HG03139 (cell line): Measurements from ENCODE around the gene PPP1R14B.
A peak's percentile ranks its signal among the peaks of the same experiment; 100 is the strongest.

Experiments used
- ATAC-seq: cut with Tn5 transposase; IDR thresholded peaks from one replicate; pipeline ENCODE4 v1.9.1; 2021; ENCODE audit not compliant: unreplicated experiment

Gene PPP1R14B

GRCh38 chr11:64231546-64231945 lies 15.2 kb downstream of the PPP1R14B start:
- no peak for ATAC-seq

- ATAC-seq, result no peak
Measured at GRCh38 chr11:64230985-64231365, 15.8 kb downstream of the PPP1R14B start.

- no peak for ATAC-seq
Measured at GRCh38 chr11:64230171-64230984, 16.4 kb downstream of the PPP1R14B start, which contains the start of gene DNAJC4. Gene DNAJC4, plus strand, starts transcription at chr11:64230548. Its CDS starts 307 bp downstream, at chr11:64230855.

DNA sequence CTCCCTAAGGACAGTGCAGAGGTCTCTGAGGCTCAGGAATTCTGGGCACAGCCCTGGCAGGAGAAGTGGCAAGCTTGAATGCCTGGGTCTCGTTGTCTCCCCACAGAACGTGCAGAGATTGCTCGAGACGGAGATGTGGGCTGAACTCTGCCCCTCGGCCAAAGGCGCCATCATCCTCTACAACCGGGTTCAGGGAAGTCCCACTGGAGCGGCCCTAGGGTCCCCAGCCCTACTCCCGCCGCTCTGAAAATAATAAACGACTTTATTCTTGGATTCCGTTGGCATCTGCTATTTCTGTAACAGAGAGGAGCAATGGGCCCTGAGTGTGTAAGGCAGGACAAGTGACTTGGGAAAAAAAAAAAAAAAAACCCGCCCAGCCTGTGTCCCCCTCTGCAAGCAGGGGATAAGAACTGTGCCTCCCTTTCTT lies 17.0 kb downstream of the PPP1R14B start:
- no peak for ATAC-seq

GRCh38 chr11:64229090-64229743 lies 17.5 kb downstream of the PPP1R14B start:
- no peak for ATAC-seq

GRCh38 chr11:64227405-64227956 lies 19.3 kb downstream of the PPP1R14B start:
- no peak for ATAC-seq

DNA sequence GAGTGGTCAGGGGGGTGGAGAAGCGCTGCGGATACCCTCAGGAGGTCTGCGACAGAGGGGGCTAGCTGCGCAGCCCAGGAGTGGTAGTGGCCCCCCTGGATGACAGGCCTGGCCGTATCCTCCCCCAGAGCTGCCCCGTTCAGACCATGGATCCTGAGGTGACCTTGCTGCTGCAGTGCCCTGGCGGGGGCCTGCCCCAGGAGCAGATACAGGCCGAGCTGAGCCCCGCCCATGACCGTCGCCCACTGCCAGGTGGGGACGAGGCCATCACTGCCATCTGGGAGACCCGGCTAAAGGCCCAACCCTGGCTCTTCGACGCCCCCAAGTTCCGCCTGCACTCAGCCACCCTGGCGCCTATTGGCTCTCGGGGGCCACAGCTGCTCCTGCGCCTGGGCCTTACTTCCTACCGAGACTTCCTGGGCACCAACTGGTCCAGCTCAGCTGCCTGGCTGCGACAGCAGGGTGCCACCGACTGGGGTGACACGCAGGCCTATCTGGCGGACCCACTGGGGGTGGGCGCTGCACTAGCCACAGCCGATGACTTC lies 20.2 kb downstream of the PPP1R14B start:
- no peak for ATAC-seq

DNA sequence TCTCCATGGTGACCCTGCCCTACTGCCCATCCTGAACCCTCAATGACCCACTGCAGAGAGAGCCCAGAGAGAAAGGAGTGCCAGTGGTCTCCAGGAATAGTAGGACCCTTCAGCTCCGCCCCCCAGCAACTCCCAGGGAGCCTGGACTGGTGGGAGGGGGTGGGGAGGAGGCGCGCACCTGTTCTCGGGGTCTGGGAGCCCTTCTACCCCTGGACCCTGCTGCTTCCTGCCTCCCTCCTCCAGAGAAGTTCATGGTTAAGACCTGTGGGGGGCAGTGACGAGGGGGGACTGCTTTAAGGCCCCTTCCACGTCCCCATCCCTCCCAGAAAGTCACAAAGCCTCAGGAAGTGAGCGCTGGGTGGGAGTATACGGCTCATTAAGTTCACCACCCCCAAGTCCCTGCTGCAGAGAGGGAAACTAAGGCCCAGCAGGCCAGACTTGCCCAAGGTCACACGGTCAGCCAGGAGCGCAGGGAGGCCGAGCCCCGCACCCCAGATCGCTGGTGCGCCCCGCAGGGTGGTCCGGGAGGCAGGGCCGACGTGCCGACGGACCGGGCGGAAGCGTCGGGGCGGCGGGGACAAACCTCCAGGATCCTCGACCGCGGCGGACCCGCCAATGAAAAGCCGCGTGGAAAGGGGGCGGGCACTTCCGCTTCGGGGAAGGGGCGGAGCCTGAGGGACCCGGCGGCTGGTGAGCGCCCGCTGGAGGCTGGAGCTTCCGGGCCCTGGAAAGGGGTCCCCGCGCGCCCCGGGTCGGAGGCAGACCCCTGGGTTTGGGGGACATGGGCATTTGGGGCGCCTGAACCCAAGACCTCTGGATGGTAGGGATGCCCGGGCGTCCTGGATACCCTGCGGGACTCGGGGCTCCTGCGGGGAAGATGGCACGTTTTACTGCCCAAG lies 20.9 kb downstream of the PPP1R14B start, which contains the start of the genes NUDT22 and TRPT1:
TSS of gene NUDT22 (plus strand) at position 667 of the 899 bp plus-strand sequence. CDS start 379 bp downstream, outside the sequence.
TSS of gene TRPT1 (minus strand) at position 579 of the 899 bp plus-strand sequence. CDS start at position 253, 326 bp downstream.
- ATAC-seq, result peak; percentile 33

GRCh38 chr11:64224891-64225607 lies 21.7 kb downstream of the PPP1R14B start:
- ATAC-seq, result no peak

DNA sequence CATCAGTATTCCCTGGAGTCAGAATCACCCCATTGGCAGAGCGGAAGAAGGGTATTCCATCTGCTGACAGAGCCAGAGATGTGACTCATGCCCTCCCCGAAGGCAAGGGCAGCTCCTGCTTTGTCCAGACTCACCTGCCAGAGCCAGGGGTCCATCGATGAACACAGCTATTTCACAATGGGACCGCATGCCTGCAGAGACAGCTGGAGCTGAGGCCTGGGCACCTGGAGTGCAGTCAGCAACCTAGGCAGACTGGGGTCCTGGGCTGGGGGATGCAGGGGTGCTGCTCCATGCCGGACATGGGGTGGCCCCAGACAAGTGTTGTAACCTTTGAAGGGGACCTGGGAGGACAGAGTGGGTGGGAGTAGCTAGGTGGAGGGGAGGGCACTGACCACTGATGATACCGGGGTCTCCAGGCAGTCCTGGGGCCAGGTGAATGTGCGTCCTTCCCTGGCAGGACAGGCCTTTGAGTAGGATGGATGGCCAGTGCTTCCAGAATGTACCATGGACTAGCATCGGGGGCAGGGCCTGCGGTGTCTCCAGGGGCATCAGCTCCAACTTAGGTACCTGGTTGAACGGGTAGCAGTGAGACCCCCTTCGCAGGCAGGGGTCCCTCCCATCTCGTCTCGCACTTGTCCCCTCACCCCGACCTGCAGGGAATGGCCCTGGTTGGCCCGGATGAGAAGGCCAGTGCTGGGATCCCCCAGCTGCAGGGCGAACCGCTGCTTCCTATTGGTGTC lies 22.4 kb downstream of the PPP1R14B start:
- ATAC-seq, result no peak

DNA sequence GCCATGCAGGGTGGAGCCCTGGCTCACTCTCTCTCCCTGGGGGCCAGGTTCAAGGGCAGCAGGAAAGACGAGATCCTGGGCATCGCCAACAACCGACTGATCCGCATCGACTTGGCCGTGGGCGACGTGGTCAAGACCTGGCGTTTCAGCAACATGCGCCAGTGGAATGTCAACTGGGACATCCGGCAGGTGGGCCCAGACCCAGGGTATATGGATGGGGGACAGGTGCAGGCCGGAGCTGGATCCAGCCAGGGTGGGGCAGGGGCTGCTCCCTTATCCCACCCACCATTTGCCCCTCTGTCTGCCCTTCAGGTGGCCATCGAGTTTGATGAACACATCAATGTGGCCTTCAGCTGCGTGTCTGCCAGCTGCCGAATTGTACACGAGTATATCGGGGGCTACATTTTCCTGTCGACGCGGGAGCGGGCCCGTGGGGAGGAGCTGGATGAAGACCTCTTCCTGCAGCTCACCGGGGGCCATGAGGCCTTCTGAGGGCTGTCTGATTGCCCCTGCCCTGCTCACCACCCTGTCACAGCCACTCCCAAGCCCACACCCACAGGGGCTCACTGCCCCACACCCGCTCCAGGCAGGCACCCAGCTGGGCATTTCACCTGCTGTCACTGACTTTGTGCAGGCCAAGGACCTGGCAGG lies 23.6 kb downstream of the PPP1R14B start:
- ATAC-seq, result no peak

GRCh38 chr11:64222651-64223000 lies 24.1 kb downstream of the PPP1R14B start:
- no peak for ATAC-seq

- ATAC-seq, result no peak
Measured at GRCh38 chr11:64220798-64221197, 25.9 kb downstream of the PPP1R14B start.

- ATAC-seq, result no peak
Measured at GRCh38 chr11:64220271-64220670, 26.5 kb downstream of the PPP1R14B start.

DNA sequence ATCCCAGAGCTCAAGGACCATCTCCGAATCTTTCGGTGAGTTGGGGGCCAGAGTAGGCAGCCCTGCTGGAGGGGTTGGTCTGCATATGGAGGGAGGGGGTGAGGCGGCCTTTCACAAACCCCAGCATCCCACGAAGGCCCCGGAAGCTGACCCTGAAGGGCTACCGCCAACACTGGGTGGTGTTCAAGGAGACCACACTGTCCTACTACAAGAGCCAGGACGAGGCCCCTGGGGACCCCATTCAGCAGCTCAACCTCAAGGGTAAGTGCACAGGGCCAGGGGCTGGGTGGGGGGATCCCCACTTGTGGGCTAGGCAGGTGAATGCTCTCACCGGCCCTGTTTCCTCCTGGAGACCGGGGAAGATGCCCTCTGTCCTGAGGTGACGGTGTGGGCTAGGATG lies 27.0 kb downstream of the PPP1R14B start:
- ATAC-seq, result no peak

DNA sequence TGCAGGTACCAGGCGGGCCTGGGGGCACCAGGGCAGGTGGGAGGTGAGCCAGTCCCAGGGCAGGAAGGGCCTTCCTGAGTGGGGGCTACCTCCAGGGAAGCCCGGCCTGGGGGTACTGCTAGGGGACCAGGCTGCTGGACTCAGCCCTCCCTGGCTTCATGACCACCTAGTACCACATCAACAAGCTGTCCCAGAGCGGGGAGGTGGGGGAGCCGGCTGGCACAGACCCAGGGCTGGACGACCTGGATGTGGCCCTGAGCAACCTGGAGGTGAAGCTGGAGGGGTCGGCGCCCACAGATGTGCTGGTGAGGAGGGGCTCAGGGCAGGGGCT lies 27.4 kb downstream of the PPP1R14B start:
- no peak for ATAC-seq

DNA sequence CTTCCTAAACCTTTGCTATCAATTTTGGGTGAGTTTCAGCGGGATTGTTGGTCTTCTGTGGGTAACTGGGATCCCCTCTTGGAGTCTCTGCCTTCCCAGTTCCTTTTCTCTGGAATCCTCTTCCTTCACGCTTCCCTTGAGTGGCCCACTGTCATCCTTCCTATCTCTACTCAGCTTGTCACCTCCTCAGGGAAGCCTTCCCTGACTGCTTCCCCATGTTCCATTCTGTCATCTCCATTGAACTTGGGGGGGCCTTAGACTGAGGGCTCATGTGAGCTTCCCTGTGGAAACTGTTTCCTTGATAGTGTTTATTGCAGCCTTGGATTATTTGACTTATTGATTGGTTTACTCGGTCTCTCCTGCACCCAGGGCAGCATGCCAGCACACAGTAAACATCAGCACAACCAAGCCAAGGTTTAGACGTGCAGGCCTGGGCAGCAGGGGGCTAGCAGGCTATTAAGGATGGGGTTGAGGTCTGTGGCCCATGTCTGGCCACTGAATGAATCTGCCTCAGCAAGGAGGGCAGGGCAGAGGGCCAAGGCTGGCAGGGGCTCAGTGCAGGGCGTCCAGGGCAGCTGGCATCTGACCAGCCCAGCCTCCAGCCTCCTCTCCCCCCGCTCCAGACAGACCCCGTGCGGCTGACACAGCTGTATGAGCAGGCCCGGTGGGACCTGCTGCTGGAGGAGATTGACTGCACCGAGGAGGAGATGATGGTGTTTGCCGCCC lies 28.0 kb downstream of the PPP1R14B start:
- no peak for ATAC-seq

GRCh38 chr11:64216879-64217278 lies 29.9 kb downstream of the PPP1R14B start:
- no peak for ATAC-seq
